Activated CD8-positive, alpha-beta T cell treated with anti-CD3 and anti-CD28 coated beads, Interleukin-2, amount 10 ng/mL, durations not matched to agents 7 days and 5 days (primary cell): ENCODE results near the gene TMEM37. TPM values are rescaled to one million over a fixed set of nuclear protein-coding genes. Genes with fewer than 3 reads are reported as not detected.

Experiments
- ATAC-seq: fragments of 150-1000 bp; cut with Tn5 transposase; one replicate; pipeline ENCODE4 v1.10.0; 2021; ENCODE audit warnings: moderate library complexity
- CTCF ChIA-PET: fragments of 350-600 bp; sonication (Branson Sonifier 250); formaldehyde crosslinking; loops from one replicate; lab custom pipeline; 2021; ENCODE audit warnings: antibody characterized with exemption; lab: Charles Lee
- POLR2A ChIA-PET: fragments of 350-600 bp; sonication (Branson Sonifier 250); formaldehyde crosslinking; loops from one replicate; lab custom pipeline; 2021; ENCODE audit warnings: antibody characterized with exemption; lab: Charles Lee
- DNase-seq: peaks from one replicate; pipeline ENCODE4 v3.0.0-alpha.2; 2020
- H3K27ac Mint-ChIP-seq: one replicate; pipeline ENCODE4 v1.8.0; 2021; ENCODE audit warnings: mild to moderate bottlenecking, mixed read lengths
- H3K27me3 Mint-ChIP-seq: one replicate; pipeline ENCODE4 v1.8.0; 2021; ENCODE audit warnings: low read depth, mixed read lengths
- H3K36me3 Mint-ChIP-seq: one replicate; pipeline ENCODE4 v1.8.0; 2021; ENCODE audit warnings: low read depth, mixed read lengths
- H3K4me1 Mint-ChIP-seq: one replicate; pipeline ENCODE4 v1.8.0; 2021; ENCODE audit warnings: low read depth, mixed read lengths
- H3K4me3 Mint-ChIP-seq: one replicate; pipeline ENCODE4 v1.8.0; 2021; ENCODE audit warnings: mild to moderate bottlenecking, mixed read lengths
- H3K9me3 Mint-ChIP-seq: one replicate; pipeline ENCODE4 v1.8.0; 2022; ENCODE audit warnings: mixed read lengths; ENCODE audit not compliant: insufficient read depth
- total RNA-seq, 2 experiments: library from RNA; stranded (reverse); gene quantifications; one replicate each; pipeline ENCODE4 v1.2.3, GENCODE V29; 2021

The TMEM37 gene
- total RNA-seq, 2 experiments from 2014 or later, result not detected

DNA sequence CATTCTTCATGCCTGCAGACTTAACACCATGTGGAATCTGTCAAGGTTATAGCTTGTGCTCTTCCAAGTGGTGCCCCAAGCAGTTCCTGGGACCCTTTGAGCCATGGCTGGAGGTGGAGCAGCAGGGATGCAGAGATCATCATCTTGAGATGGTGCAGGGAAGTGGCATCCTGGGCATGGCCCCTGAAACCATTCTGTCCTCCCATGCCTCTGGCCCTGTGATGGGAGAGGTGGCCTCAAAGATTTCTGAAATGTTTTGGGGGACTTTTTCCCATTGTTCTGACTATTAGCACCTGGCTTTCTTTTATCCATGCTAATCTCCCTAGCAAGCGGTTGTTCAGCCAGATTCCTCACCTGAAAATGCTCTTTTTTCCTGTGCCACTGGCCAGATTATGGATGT is 10.3 kb upstream of the TMEM37 start:
- ATAC-seq (no peak), DNase-seq (no peak)
- no peaks in the 10 kb centered on the region for H3K36me3 Mint-ChIP-seq
- ChIA-PET CTCF (no interaction called here), POLR2A (no interaction called here)
- H3K4me3 Mint-ChIP-seq, result no peak overlapping the region
- H3K27ac Mint-ChIP-seq, result no peak overlapping the region
- peaks cover 7% of the 10 kb centered on the region for H3K27me3 Mint-ChIP-seq
- no peaks in the 10 kb centered on the region for H3K4me1 Mint-ChIP-seq
- no peaks in the 10 kb centered on the region for H3K9me3 Mint-ChIP-seq

- H3K4me3 Mint-ChIP-seq, result no peak overlapping the region
- H3K36me3 Mint-ChIP-seq, result no peaks in the 10 kb centered on the region
- ChIA-PET CTCF (no interaction called here), POLR2A (no interaction called here)
- H3K4me1 Mint-ChIP-seq, result no peaks in the 10 kb centered on the region
- H3K27ac Mint-ChIP-seq, result no peak overlapping the region
- no peaks in the 10 kb centered on the region for H3K9me3 Mint-ChIP-seq
- H3K27me3 Mint-ChIP-seq, result peaks cover 7% of the 10 kb centered on the region
- no peak for ATAC-seq
- no peak for DNase-seq
Observed at GRCh38 chr2:119421741-119422140, 9.9 kb upstream of the TMEM37 start.

- Mint-ChIP-seq H3K27ac (no peak overlapping the region), H3K9me3 (no peaks in the 10 kb centered on the region), H3K4me1 (no peaks in the 10 kb centered on the region), H3K36me3 (no peaks in the 10 kb centered on the region), H3K4me3 (no peak overlapping the region), H3K27me3 (peaks cover 10% of the 10 kb centered on the region)
- ChIA-PET CTCF (no interaction called here), POLR2A (no interaction called here)
- ATAC-seq (no peak), DNase-seq (no peak)
Observed at GRCh38 chr2:119422360-119423107, 9.1 kb upstream of the TMEM37 start.

DNA sequence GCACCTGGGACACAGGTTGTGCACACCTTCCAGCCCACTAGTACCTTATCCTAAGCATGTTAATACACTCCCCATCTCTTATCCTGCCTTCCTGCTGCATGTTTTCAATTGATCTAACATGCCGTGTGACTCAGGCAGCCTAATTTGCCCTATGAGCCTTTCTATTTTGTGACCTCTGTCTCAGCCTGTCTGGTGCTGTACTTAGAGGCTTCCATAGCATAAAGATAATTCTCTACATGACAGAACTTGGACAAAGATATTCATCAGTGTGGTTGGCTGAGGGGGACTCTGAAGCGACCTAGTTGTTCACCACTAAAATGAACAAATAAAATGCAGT is 8.6 kb upstream of the TMEM37 start:
- Mint-ChIP-seq H3K36me3 (no peaks in the 10 kb centered on the region), H3K4me1 (no peaks in the 10 kb centered on the region), H3K27ac (no peak overlapping the region), H3K27me3 (peaks cover 15% of the 10 kb centered on the region), H3K4me3 (no peak overlapping the region), H3K9me3 (no peaks in the 10 kb centered on the region)
- no peak for ATAC-seq
- POLR2A ChIA-PET, result no interaction called here
- CTCF ChIA-PET, result no interaction called here
- DNase-seq, result no peak

GRCh38 chr2:119423811-119424210 is 7.8 kb upstream of the TMEM37 start:
- no peaks in the 10 kb centered on the region for H3K9me3 Mint-ChIP-seq
- ATAC-seq, result no peak
- H3K27ac Mint-ChIP-seq, result no peak overlapping the region
- no peak overlapping the region for H3K4me3 Mint-ChIP-seq
- CTCF ChIA-PET, result interaction anchor here (0.9 kb wide), 1 partner anchor 53 kb away, joined by 3 read pairs; no protein-coding TSS in a partner anchor
- no peaks in the 10 kb centered on the region for H3K4me1 Mint-ChIP-seq
- H3K27me3 Mint-ChIP-seq, result peaks cover 15% of the 10 kb centered on the region
- no peak for DNase-seq
- no peaks in the 10 kb centered on the region for H3K36me3 Mint-ChIP-seq
- POLR2A ChIA-PET, result no interaction called here

GRCh38 chr2:119424284-119425118 is 7.2 kb upstream of the TMEM37 start:
- no peak overlapping the region for H3K4me3 Mint-ChIP-seq
- DNase-seq, result no peak
- ATAC-seq, result no peak
- CTCF ChIA-PET, result interaction anchor here (0.9 kb wide), 1 partner anchor 52 kb away, joined by 3 read pairs; no protein-coding TSS in a partner anchor
- no peak overlapping the region for H3K27ac Mint-ChIP-seq
- no peaks in the 10 kb centered on the region for H3K36me3 Mint-ChIP-seq
- H3K4me1 Mint-ChIP-seq, result no peaks in the 10 kb centered on the region
- peaks cover 15% of the 10 kb centered on the region for H3K27me3 Mint-ChIP-seq
- POLR2A ChIA-PET, result no interaction called here
- H3K9me3 Mint-ChIP-seq, result no peaks in the 10 kb centered on the region

- Mint-ChIP-seq H3K36me3 (no peaks in the 10 kb centered on the region), H3K4me3 (no peak overlapping the region), H3K9me3 (no peaks in the 10 kb centered on the region), H3K4me1 (no peaks in the 10 kb centered on the region), H3K27me3 (peaks cover 20% of the 10 kb centered on the region), H3K27ac (no peak overlapping the region)
- no peak for DNase-seq
- ChIA-PET POLR2A (no interaction called here), CTCF (no interaction called here)
- no peak for ATAC-seq
Observed at GRCh38 chr2:119425119-119425405, 6.6 kb upstream of the TMEM37 start.

DNA sequence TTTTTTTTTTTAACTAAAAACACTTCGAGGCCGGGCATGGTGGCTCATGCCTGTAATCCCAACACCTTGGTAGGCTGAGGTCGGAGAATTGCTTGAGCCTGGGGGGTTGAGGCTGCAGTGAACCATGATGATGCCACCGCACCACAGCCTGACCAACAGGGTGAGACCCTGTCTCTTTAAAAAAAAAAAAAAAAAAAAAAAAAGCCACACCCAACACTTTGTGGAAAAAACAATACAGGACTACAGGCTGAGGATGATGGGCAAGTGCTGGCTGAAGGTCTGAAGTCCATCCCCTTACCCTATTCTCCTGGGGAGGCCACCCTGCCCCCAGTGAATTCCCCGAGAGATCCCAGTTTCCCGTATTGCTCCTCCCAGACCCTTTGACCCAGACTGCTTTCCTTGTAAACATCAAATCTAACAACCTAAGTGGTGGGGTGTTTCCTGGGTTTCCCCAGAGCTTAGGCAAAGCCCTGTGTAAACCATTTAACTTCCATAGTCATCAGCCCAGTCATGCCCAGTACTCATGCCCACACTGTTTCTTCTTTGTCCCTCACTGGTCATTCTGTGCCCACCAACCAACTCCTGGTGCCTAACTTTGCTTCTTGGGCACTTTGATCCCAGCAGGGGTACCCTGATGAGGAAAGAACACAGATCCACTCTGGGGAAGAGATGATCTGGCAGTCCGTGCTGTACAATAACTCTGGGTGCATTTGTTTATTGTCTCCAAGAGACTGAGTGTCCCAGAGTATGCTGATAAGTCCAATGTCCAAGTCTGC is 5.8 kb upstream of the TMEM37 start:
- ATAC-seq (no peak), DNase-seq (no peak)
- peaks cover 26% of the 10 kb centered on the region for H3K27me3 Mint-ChIP-seq
- no peak overlapping the region for H3K4me3 Mint-ChIP-seq
- CTCF ChIA-PET, result no interaction called here
- no peaks in the 10 kb centered on the region for H3K4me1 Mint-ChIP-seq
- POLR2A ChIA-PET, result no interaction called here
- H3K9me3 Mint-ChIP-seq, result no peaks in the 10 kb centered on the region
- H3K27ac Mint-ChIP-seq, result no peak overlapping the region
- H3K36me3 Mint-ChIP-seq, result no peaks in the 10 kb centered on the region

- DNase-seq (no peak), ATAC-seq (no peak)
- H3K36me3 Mint-ChIP-seq, result no peaks in the 10 kb centered on the region
- no peak overlapping the region for H3K4me3 Mint-ChIP-seq
- H3K4me1 Mint-ChIP-seq, result no peaks in the 10 kb centered on the region
- CTCF ChIA-PET, result no interaction called here
- peaks cover 31% of the 10 kb centered on the region for H3K27me3 Mint-ChIP-seq
- POLR2A ChIA-PET, result no interaction called here
- H3K27ac Mint-ChIP-seq, result no peak overlapping the region
- H3K9me3 Mint-ChIP-seq, result no peaks in the 10 kb centered on the region
Observed at GRCh38 chr2:119426396-119426675, 5.3 kb upstream of the TMEM37 start.

- H3K27me3 Mint-ChIP-seq, result peaks cover 31% of the 10 kb centered on the region
- DNase-seq, result no peak
- no peaks in the 10 kb centered on the region for H3K9me3 Mint-ChIP-seq
- ChIA-PET CTCF (no interaction called here), POLR2A (no interaction called here)
- no peaks in the 10 kb centered on the region for H3K4me1 Mint-ChIP-seq
- H3K27ac Mint-ChIP-seq, result no peak overlapping the region
- no peak overlapping the region for H3K4me3 Mint-ChIP-seq
- no peak for ATAC-seq
- H3K36me3 Mint-ChIP-seq, result no peaks in the 10 kb centered on the region
Observed at GRCh38 chr2:119426801-119427395, 4.8 kb upstream of the TMEM37 start.

GRCh38 chr2:119427756-119428155 is 3.9 kb upstream of the TMEM37 start:
- Mint-ChIP-seq H3K36me3 (no peaks in the 10 kb centered on the region), H3K4me3 (no peak overlapping the region), H3K4me1 (peaks cover 5% of the 10 kb centered on the region), H3K27ac (no peak overlapping the region), H3K9me3 (no peaks in the 10 kb centered on the region), H3K27me3 (peaks cover 37% of the 10 kb centered on the region)
- ATAC-seq (no peak), DNase-seq (no peak)
- ChIA-PET CTCF (no interaction called here), POLR2A (no interaction called here)
